ENCODE results near the gene DRAM2.

The DRAM2 gene

GRCh38 chr1:111141245-111142220, 1.6 kb upstream of the DRAM2 start:
- TF ChIP-seq CTCF (conservative IDR thresholded peaks at IDR 0.05) (no peak), ZFX (IDR thresholded peaks at IDR 0.05) (no peak)
- H3K27ac ChIP-seq: no peak overlapping the region

GRCh38 chr1:111140680-111140967, 731 bp upstream of the DRAM2 start:
- TF ChIP-seq CTCF (conservative IDR thresholded peaks at IDR 0.05): no peak
- TF ChIP-seq ZFX (IDR thresholded peaks at IDR 0.05): no peak
- peak overlapping the region; percentile 90 for H3K27ac ChIP-seq

- H3K27ac ChIP-seq: peak overlapping the region; percentile 90
- TF ChIP-seq ZFX (IDR thresholded peaks at IDR 0.05): no peak
- TF ChIP-seq CTCF (conservative IDR thresholded peaks at IDR 0.05): no peak
Measured at GRCh38 chr1:111139324-111139955, 453 bp downstream of the DRAM2 start.

GRCh38 chr1:111133866-111134265, 6.0 kb downstream of the DRAM2 start:
- H3K27ac ChIP-seq: no peak overlapping the region; the same call in 1 of the 2 replicates
- TF ChIP-seq ZFX (IDR thresholded peaks at IDR 0.05): no peak
- no peak for TF ChIP-seq CTCF (conservative IDR thresholded peaks at IDR 0.05)

- TF ChIP-seq CTCF (conservative IDR thresholded peaks at IDR 0.05) (no peak), ZFX (IDR thresholded peaks at IDR 0.05) (no peak)
- H3K27ac ChIP-seq: no peak overlapping the region
Measured at GRCh38 chr1:111131693-111132092, 8.2 kb downstream of the DRAM2 start.

GRCh38 chr1:111129376-111129775, 10.5 kb downstream of the DRAM2 start:
- no peak overlapping the region for H3K27ac ChIP-seq
- TF ChIP-seq CTCF (conservative IDR thresholded peaks at IDR 0.05) (no peak), ZFX (IDR thresholded peaks at IDR 0.05) (no peak)

GRCh38 chr1:111127923-111128643, 11.8 kb downstream of the DRAM2 start:
- H3K27ac ChIP-seq: no peak overlapping the region
- TF ChIP-seq CTCF (conservative IDR thresholded peaks at IDR 0.05): no peak
- TF ChIP-seq ZFX (IDR thresholded peaks at IDR 0.05): no peak

Measured in C4-2B (cell line).